ENCODE data around the gene MGMT.

- TF ChIP-seq CTCF (IDR thresholded peaks at IDR 0.05; ENCODE audit: low read length) (no peak), EZH2 (IDR thresholded peaks at IDR 0.05; ENCODE audit: borderline replicate concordance, low read length) (no peak)
Observed at GRCh38 chr10:129509835-129510234, 42.8 kb downstream of the MGMT start.

Data from OCI-LY1 (cell line).